ENCODE results near the gene SGK2. TPM values are rescaled to one million over a fixed set of nuclear protein-coding genes. Genes with fewer than 3 reads are reported as not detected.

The SGK2 gene
- total RNA-seq, 2 experiments from 2014 or later, result 0.41 to 0.48 TPM

DNA sequence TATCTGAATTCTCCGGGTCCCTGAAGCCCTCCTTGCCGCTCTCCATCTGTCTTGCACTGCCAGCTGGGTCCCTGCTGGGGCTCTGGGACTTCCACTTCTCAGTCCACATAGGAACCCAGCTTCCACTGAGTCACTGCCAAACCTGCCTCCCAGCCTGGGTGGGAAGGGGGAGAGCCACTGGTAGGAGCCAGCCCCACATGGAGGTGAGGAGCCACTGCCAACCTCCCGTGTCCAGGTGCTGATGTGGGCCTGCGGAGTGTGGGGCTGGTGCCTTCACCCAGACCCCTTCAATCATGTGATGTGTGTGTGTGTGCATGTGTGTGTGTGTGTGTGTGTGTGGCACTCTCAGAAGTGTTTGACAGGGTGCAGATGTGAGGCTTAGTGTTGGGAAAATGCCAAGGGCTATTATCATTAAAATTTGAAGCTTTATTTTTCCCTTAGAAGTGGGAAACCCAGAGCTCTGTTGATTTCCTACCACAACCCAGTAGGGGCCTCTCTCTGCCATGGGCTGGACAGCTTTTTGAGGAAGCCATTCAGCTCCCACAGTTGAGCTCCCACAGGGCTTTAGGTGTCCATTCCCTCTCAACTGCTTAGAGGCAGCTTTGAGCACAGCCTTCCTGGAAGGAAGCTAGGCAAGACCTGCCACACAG lies 9.3 kb upstream of the SGK2 start:
- Histone ChIP-seq H3K9me3 (ENCODE audit: low read length) (no peaks in the 10 kb centered on the region), H3K9me2 (ENCODE audit: insufficient read depth, low read length) (no peaks in the 10 kb centered on the region), H3K4me3 (ENCODE audit: low read depth, low read length, poor library complexity, severe bottlenecking) (no peak overlapping the region), H2AFZ (ENCODE audit: low read length) (no peak overlapping the region), H3K4me2 (ENCODE audit: low read length) (no peak overlapping the region), H3K36me3 (ENCODE audit: insufficient read depth, low read length) (no peaks in the 10 kb centered on the region), H3K27ac (ENCODE audit: low read depth, low read length, poor library complexity, severe bottlenecking) (no peak overlapping the region), H3K79me2 (ENCODE audit: insufficient read depth, low read depth, low read length) (no peaks in the 10 kb centered on the region), H3K4me1 (ENCODE audit: insufficient read depth, low read length, poor library complexity, severe bottlenecking) (no peaks in the 10 kb centered on the region), H4K20me1 (ENCODE audit: insufficient read depth, low read length) (no peaks in the 10 kb centered on the region)
- intact Hi-C loops (cut with micrococcal nuclease; ENCODE audit: unreplicated experiment), result no loop called here
- no TSS peak for BruUV-seq (replicated peaks)
- CTCF ChIA-PET (ENCODE audit: unreplicated experiment), result no interaction called here
- no peak for DNase-seq (ENCODE audit: low spot score)
- POLR2A ChIA-PET, result no interaction called here
- no peak for TF ChIP-seq EZH2phosphoT487 (IDR thresholded peaks at IDR 0.05; ENCODE audit: borderline replicate concordance, low read depth, low read length)
- TF ChIP-seq CTCF (conservative IDR thresholded peaks at IDR 0.05; ENCODE audit: low read length), result no peak

GRCh38 chr20:43550456-43550855 lies 8.4 kb upstream of the SGK2 start:
- Histone ChIP-seq H3K4me3 (ENCODE audit: low read depth, low read length, poor library complexity, severe bottlenecking) (no peak overlapping the region), H3K27ac (ENCODE audit: low read depth, low read length, poor library complexity, severe bottlenecking) (no peak overlapping the region), H3K4me2 (ENCODE audit: low read length) (no peak overlapping the region), H4K20me1 (ENCODE audit: insufficient read depth, low read length) (no peaks in the 10 kb centered on the region), H3K9me3 (ENCODE audit: low read length) (no peaks in the 10 kb centered on the region), H3K36me3 (ENCODE audit: insufficient read depth, low read length) (no peaks in the 10 kb centered on the region), H3K79me2 (ENCODE audit: insufficient read depth, low read depth, low read length) (no peaks in the 10 kb centered on the region), H3K4me1 (ENCODE audit: insufficient read depth, low read length, poor library complexity, severe bottlenecking) (no peaks in the 10 kb centered on the region), H2AFZ (ENCODE audit: low read length) (no peak overlapping the region), H3K9me2 (ENCODE audit: insufficient read depth, low read length) (no peaks in the 10 kb centered on the region)
- ChIA-PET CTCF (ENCODE audit: unreplicated experiment) (no interaction called here), POLR2A (no interaction called here)
- intact Hi-C loops (cut with micrococcal nuclease; ENCODE audit: unreplicated experiment), result no loop called here
- BruUV-seq (replicated peaks), result no TSS peak
- TF ChIP-seq CTCF (conservative IDR thresholded peaks at IDR 0.05; ENCODE audit: low read length) (no peak), EZH2phosphoT487 (IDR thresholded peaks at IDR 0.05; ENCODE audit: borderline replicate concordance, low read depth, low read length) (no peak)
- no peak for DNase-seq (ENCODE audit: low spot score)

DNA sequence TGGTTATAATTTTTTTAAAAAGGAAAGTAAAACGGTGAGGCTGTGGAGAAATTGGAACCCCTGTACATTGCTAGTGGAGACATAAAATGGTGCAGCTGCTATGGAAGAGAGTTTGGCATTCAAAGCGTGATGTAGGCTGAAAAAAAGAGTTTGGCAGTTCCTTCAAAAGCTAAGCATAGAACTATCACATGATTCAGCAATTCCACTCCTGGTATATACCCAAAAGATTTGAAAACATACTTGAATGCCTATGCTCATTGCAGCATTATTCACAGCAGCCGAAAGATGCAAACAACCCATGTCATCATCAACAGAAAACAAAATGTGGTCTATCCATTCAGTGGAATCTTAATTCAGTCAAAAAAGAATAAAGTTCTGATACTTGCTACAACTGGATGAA lies 4.5 kb upstream of the SGK2 start:
- no peak overlapping the region for H3K4me3 ChIP-seq (ENCODE audit: low read depth, low read length, poor library complexity, severe bottlenecking)
- no peaks in the 10 kb centered on the region for H3K9me2 ChIP-seq (ENCODE audit: insufficient read depth, low read length)
- no peak for DNase-seq (ENCODE audit: low spot score)
- H2AFZ ChIP-seq (ENCODE audit: low read length), result no peak overlapping the region
- BruUV-seq (replicated peaks), result no TSS peak
- intact Hi-C loops (cut with micrococcal nuclease; ENCODE audit: unreplicated experiment), result no loop called here
- H3K4me1 ChIP-seq (ENCODE audit: insufficient read depth, low read length, poor library complexity, severe bottlenecking), result no peaks in the 10 kb centered on the region
- CTCF ChIA-PET (ENCODE audit: unreplicated experiment), result no interaction called here
- no peaks in the 10 kb centered on the region for H3K36me3 ChIP-seq (ENCODE audit: insufficient read depth, low read length)
- no peak overlapping the region for H3K27ac ChIP-seq (ENCODE audit: low read depth, low read length, poor library complexity, severe bottlenecking)
- TF ChIP-seq CTCF (conservative IDR thresholded peaks at IDR 0.05; ENCODE audit: low read length), result no peak
- TF ChIP-seq EZH2phosphoT487 (IDR thresholded peaks at IDR 0.05; ENCODE audit: borderline replicate concordance, low read depth, low read length), result no peak
- H3K79me2 ChIP-seq (ENCODE audit: insufficient read depth, low read depth, low read length), result no peaks in the 10 kb centered on the region
- POLR2A ChIA-PET, result no interaction called here
- H3K9me3 ChIP-seq (ENCODE audit: low read length), result no peaks in the 10 kb centered on the region
- no peaks in the 10 kb centered on the region for H4K20me1 ChIP-seq (ENCODE audit: insufficient read depth, low read length)
- H3K4me2 ChIP-seq (ENCODE audit: low read length), result no peak overlapping the region
